HepG2 (cell line): ENCODE results near the gene ATP5MG. TPM values are rescaled to one million over a fixed set of nuclear protein-coding genes. Genes with fewer than 3 reads are reported as not detected.

Source experiments
- E2F2 ChIP-seq: sonication (generic); formaldehyde crosslinking; IDR thresholded peaks from 2 replicates; pipeline ENCODE4 v1.4.0; 2020; ENCODE audit warnings: missing genetic modification reagents, borderline replicate concordance
- FOXO1 ChIP-seq: sonication (generic); formaldehyde crosslinking; IDR thresholded peaks from 2 replicates; pipeline ENCODE4 v1.4.0; 2020; ENCODE audit warnings: missing genetic modification reagents
- GATA4 ChIP-seq: sonication (generic); IDR thresholded peaks from 2 replicates; pipeline ENCODE4 v1.6.1; 2016; ENCODE audit warnings: antibody characterized with exemption, low read depth, borderline replicate concordance
- KDM2A ChIP-seq: sonication (generic); formaldehyde crosslinking; IDR thresholded peaks from 2 replicates; pipeline ENCODE4 v1.4.0; 2020; ENCODE audit warnings: low read depth, missing genetic modification reagents, borderline replicate concordance
- NFIB ChIP-seq: sonication (generic); formaldehyde crosslinking; IDR thresholded peaks from 2 replicates; pipeline ENCODE4 v1.9.0; 2021; ENCODE audit warnings: missing genetic modification reagents, mild to moderate bottlenecking, borderline replicate concordance
- PHF20 ChIP-seq: sonication (generic); formaldehyde crosslinking; IDR thresholded peaks from 2 replicates; pipeline ENCODE4 v1.5.0; 2020; ENCODE audit warnings: mild to moderate bottlenecking, missing genetic modification reagents
- RBM22 ChIP-seq: fragments of 200-400 bp; formaldehyde crosslinking; optimal IDR thresholded peaks from 2 replicates; pipeline ENCODE3; 2017; ENCODE audit warnings: mild to moderate bottlenecking, low read length, moderate library complexity
- RFX5 ChIP-seq: IDR thresholded peaks from 2 replicates; pipeline ENCODE4 v1.6.1; 2011; ENCODE audit warnings: low read depth, low read length, improper control_type of control experiment
- TARDBP ChIP-seq: sonication (generic); formaldehyde crosslinking; IDR thresholded peaks from 2 replicates; pipeline ENCODE4 v1.8.0; 2022; ENCODE audit warnings: mild to moderate bottlenecking, missing genetic modification reagents
- ZBTB37 ChIP-seq: sonication (generic); formaldehyde crosslinking; IDR thresholded peaks from 2 replicates; pipeline ENCODE4 v1.4.0; 2020; ENCODE audit warnings: mild to moderate bottlenecking, missing genetic modification reagents
- ZFP90 ChIP-seq: sonication (generic); formaldehyde crosslinking; IDR thresholded peaks from 2 replicates; pipeline ENCODE4 v1.8.0; 2022; ENCODE audit warnings: missing genetic modification reagents, mild to moderate bottlenecking, inconsistent platforms, borderline replicate concordance
- ZMYM4 ChIP-seq: sonication (generic); formaldehyde crosslinking; IDR thresholded peaks from 2 replicates; pipeline ENCODE4 v1.8.1; 2023; ENCODE audit warnings: mild to moderate bottlenecking, missing genetic modification reagents
- ZNF136 ChIP-seq: sonication (generic); formaldehyde crosslinking; IDR thresholded peaks from 2 replicates; pipeline ENCODE4 v1.8.1; 2022; ENCODE audit warnings: low read depth, mild to moderate bottlenecking, moderate library complexity, missing genetic modification reagents
- ZNF260 ChIP-seq: sonication (generic); formaldehyde crosslinking; IDR thresholded peaks from 2 replicates; pipeline ENCODE4 v1.4.0; 2020; ENCODE audit warnings: missing genetic modification reagents, low read depth, mild to moderate bottlenecking, borderline replicate concordance
- ZNF280D ChIP-seq: sonication (generic); formaldehyde crosslinking; IDR thresholded peaks from 2 replicates; pipeline ENCODE4 v1.5.1; 2020; ENCODE audit warnings: mild to moderate bottlenecking, missing genetic modification reagents
- ZNF451 ChIP-seq: sonication (generic); formaldehyde crosslinking; IDR thresholded peaks from 2 replicates; pipeline ENCODE4 v1.5.0; 2020; ENCODE audit warnings: mild to moderate bottlenecking, missing genetic modification reagents
- ZNF704 ChIP-seq: sonication (generic); formaldehyde crosslinking; IDR thresholded peaks from 2 replicates; pipeline ENCODE4 v1.8.1; 2023; ENCODE audit warnings: mild to moderate bottlenecking, inconsistent platforms, moderate library complexity, missing genetic modification reagents, borderline replicate concordance
- ZNF749 ChIP-seq: sonication (generic); formaldehyde crosslinking; IDR thresholded peaks from 2 replicates; pipeline ENCODE4 v1.8.0; 2022; ENCODE audit warnings: mild to moderate bottlenecking, missing genetic modification reagents, moderate library complexity, borderline replicate concordance
- ZNF782 ChIP-seq: sonication (generic); formaldehyde crosslinking; IDR thresholded peaks from 2 replicates; pipeline ENCODE4 v1.4.0; 2020; ENCODE audit warnings: missing genetic modification reagents, mild to moderate bottlenecking, borderline replicate concordance
- polyA plus RNA-seq, 8 experiments: library from polyadenylated mRNA; depleted of rRNA in 3 of 8; stranded (reverse) in 7 of 8; unstranded in 1 of 8; fragments of >200 nt; fragmentation: Illumina TruSeq in 4 of 8; extraction: Trizol in 4 of 8; gene quantifications; 2 replicates each; pipeline versions ENCODE4 v1.2.1 to v1.2.3, GENCODE V29; 2011 to 2016; ENCODE audit warnings: low read depth in 4 of 8, missing spikeins in 1 of 8, mixed read lengths in 1 of 8; ENCODE audit not compliant: insufficient read depth in 1 of 8
- total RNA-seq, 5 experiments: library from RNA; depleted of rRNA; stranded (reverse); fragments of >200 nt; fragmentation: Illumina TruSeq; extraction: Trizol; gene quantifications; 2 replicates each; pipeline ENCODE4 v1.2.3, GENCODE V29; 2016; ENCODE audit warnings: low read depth in 1 of 5

The ATP5MG gene
- total and polyA plus RNA-seq, 2 of the 13 experiments (the other 11 are each of a cell fraction or from before 2014, with no cell fraction given): 260 to 320 TPM

- TF ChIP-seq ZNF704: no peak
- no peak for TF ChIP-seq ZBTB37 (CRISPR knock-in tag)
- peak; percentile 91 for TF ChIP-seq KDM2A (CRISPR knock-in tag)
- no peak for TF ChIP-seq GATA4
- no peak for TF ChIP-seq ZNF782
- TF ChIP-seq ZMYM4 (CRISPR knock-in tag): peak; percentile 99
- 0 out of 2 replicates have a peak, but pooled peaks have one; percentile 36 for TF ChIP-seq ZNF749 (CRISPR knock-in tag)
- no peak for TF ChIP-seq NFIB (CRISPR knock-in tag)
- TF ChIP-seq E2F2 (CRISPR knock-in tag): no peak
- no peak for TF ChIP-seq ZNF451 (CRISPR knock-in tag)
- peak; percentile 53; the same call in 1 of the 2 replicates for TF ChIP-seq RFX5
- TF ChIP-seq ZFP90: peak; percentile 70; the same call in 1 of the 2 replicates
- TF ChIP-seq PHF20 (CRISPR knock-in tag): peak; percentile 100
- TF ChIP-seq TARDBP (CRISPR knock-in tag): peak; percentile 92
- TF ChIP-seq FOXO1 (CRISPR knock-in tag): 0 out of 2 replicates have a peak, but pooled peaks have one; percentile 45
- no peak for TF ChIP-seq ZNF136 (CRISPR knock-in tag)
- TF ChIP-seq ZNF260 (CRISPR knock-in tag): no peak
- peak; percentile 42 for TF ChIP-seq RBM22
- peak; percentile 83 for TF ChIP-seq ZNF280D
These were observed 42.0 kb upstream of the ATP5MG start, which contains the start of gene UBE4A (continued) for GRCh38 chr11:118359295-118359958.
